HK-2 (cell line): Measurements from ENCODE around the gene C1orf21.

Source experiments
- DNase-seq: peaks from one replicate; pipeline ENCODE4 v3.0.0-alpha.2; 2018; ENCODE audit not compliant: unreplicated experiment

Gene C1orf21

GRCh38 chr1:184412472-184412871 lies 25.6 kb downstream of the C1orf21 start:
- DNase-seq: no peak

GRCh38 chr1:184416481-184416880 lies 29.7 kb downstream of the C1orf21 start:
- no peak for DNase-seq

GRCh38 chr1:184416946-184417345 lies 30.1 kb downstream of the C1orf21 start:
- DNase-seq: no peak

GRCh38 chr1:184417916-184418315 lies 31.1 kb downstream of the C1orf21 start:
- no peak for DNase-seq

- DNase-seq: no peak
Observed at GRCh38 chr1:184418652-184419349, 32.0 kb downstream of the C1orf21 start.

- no peak for DNase-seq
Observed at GRCh38 chr1:184419350-184420161, 32.7 kb downstream of the C1orf21 start.

GRCh38 chr1:184422490-184423233 lies 35.8 kb downstream of the C1orf21 start:
- DNase-seq: no peak

GRCh38 chr1:184423649-184424048 lies 36.8 kb downstream of the C1orf21 start:
- DNase-seq: no peak

- no peak for DNase-seq
Observed at GRCh38 chr1:184424157-184424556, 37.3 kb downstream of the C1orf21 start.

GRCh38 chr1:184424945-184425344 lies 38.1 kb downstream of the C1orf21 start:
- no peak for DNase-seq

- no peak for DNase-seq
Observed at GRCh38 chr1:184425449-184426277, 38.8 kb downstream of the C1orf21 start.

- DNase-seq: no peak
Observed at GRCh38 chr1:184426278-184426674, 39.4 kb downstream of the C1orf21 start.

GRCh38 chr1:184427722-184428121 lies 40.9 kb downstream of the C1orf21 start:
- DNase-seq: no peak

- no peak for DNase-seq
Observed at GRCh38 chr1:184428604-184429003, 41.8 kb downstream of the C1orf21 start.

- no peak for DNase-seq
Observed at GRCh38 chr1:184429335-184429734, 42.5 kb downstream of the C1orf21 start.

GRCh38 chr1:184433956-184434502 lies 47.2 kb downstream of the C1orf21 start:
- DNase-seq: no peak

GRCh38 chr1:184437291-184437690 lies 50.5 kb downstream of the C1orf21 start:
- DNase-seq: no peak

GRCh38 chr1:184438363-184438762 lies 51.5 kb downstream of the C1orf21 start:
- DNase-seq: no peak

- no peak for DNase-seq
Observed at GRCh38 chr1:184442260-184442659, 55.4 kb downstream of the C1orf21 start.

- no peak for DNase-seq
Observed at GRCh38 chr1:184443201-184443600, 56.4 kb downstream of the C1orf21 start.

- DNase-seq: no peak
Observed at GRCh38 chr1:184443624-184444023, 56.8 kb downstream of the C1orf21 start.
